Measurements from ENCODE around the gene UNC5A. TPM values are rescaled to one million over a fixed set of nuclear protein-coding genes. Genes with fewer than 3 reads are reported as not detected.

Gene UNC5A
- total RNA-seq, 1 donor from 2014 or later, result 1.6 TPM

DNA sequence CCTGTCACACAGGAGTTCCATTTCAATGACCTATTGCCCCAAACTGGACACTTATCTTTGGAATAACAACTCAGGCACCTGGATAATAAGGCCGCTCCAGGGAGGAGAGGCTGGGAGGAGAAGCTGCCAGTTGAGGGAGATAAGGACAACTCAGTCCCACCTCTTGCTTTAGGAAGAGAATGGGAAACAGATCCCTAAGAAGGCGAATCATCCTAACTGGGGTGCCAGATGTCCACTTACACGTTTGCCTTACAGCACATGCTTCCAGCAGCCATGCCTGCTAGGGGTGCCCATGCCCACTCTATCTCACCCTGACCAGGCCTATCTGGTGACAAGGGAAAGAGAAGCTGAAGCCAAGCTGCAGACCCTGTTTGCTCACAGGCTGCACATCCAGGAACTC is 82.3 kb downstream of the UNC5A start:
- DNase-seq (ENCODE audit: low read depth, low spot score), result no peak

DNA sequence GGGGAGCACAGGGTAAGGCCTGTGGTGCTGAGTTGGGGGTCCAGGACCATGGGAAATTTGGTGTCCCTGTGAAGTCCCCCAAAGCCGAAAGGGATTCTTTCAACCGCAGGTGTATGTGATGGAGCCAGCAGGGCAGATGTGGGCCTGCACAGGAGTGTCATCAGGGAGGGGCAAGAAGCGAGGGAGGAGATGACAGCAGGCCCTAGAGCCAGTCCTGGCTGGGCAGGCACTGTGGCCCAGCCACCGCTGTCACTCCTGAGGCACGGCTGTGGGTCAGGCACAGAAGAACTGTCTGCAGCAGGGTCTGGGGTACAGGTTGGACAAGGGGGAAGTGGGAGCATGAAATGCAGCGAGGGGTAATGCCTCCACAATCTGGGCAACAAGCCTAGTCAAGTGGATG is 83.9 kb downstream of the UNC5A start:
- DNase-seq (ENCODE audit: low read depth, low spot score), result no peak

DNA sequence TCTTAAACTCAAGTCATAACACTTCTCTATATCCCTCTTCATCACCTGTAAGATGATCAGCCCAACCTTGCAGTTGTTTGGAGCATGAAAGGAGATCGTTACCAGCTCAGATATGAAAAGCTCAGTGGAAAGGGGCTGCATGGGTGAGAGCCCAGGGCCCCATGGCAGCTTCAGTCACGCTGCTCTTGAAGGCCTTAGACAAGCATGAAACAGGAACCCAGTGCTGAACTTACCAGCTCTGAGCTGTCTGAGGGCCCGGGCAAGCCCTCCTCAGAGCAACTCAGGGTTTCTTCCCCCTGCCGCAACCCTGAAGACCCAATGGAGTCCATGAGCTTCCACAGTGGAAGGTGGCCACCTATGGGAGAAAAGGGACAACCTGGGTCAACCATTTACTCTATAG is 85.5 kb downstream of the UNC5A start:
- DNase-seq (ENCODE audit: low read depth, low spot score), result no peak

DNA sequence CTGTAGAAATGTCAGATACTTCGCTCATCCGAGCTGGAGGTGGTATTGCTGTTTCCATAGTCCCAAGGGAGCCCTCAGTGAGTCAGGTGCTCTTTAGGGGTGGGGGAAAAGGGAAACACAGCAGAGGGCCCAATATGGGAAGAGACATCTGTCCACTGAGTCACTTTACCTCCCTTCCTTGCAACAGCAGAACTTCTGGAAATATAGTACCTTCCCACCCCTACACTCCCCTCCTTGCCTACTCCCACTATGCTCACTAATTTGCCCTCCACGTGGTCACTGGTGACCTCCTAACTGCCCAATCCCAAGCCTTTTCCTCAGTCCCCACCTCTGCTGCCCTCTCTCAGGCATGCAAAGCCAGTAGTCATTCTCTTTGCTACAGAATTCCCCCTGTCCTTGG is 86.9 kb downstream of the UNC5A start:
- DNase-seq (ENCODE audit: low read depth, low spot score), result no peak

DNA sequence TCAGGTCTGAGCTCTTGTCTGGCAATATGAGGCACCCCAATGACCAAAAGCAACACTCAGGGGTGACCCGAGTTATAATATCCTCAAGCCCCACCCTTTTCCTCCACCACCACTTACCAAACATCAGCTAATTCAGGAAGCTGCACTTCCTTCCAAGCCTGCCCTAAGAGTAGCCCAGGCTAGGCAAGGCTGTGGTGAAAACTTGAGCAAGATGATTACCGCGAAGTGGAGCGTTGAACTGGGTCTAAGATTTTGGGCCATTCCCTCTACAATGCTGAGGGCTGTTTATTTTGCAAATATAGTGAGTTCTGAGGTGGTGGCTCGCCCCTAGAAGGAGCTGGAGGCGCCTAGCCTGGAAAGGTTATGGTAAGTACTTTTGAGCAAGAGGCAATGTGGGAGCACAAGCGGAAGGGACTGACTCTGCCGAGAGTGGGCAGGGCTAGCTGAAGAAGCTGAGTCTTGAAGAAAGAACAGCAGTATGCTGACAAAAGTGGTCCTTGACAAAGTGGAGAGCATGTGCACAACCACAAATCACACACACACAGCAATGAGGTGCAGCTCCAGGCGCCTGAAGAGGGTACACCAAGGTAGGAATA is 89.0 kb downstream of the UNC5A start, which contains the start of gene HK3:
TSS of gene HK3 (minus strand) at position 51 of the 596 bp plus-strand sequence. CDS start 3,187 bp downstream, outside the sequence.
- no peak for DNase-seq (ENCODE audit: low read depth, low spot score)

DNA sequence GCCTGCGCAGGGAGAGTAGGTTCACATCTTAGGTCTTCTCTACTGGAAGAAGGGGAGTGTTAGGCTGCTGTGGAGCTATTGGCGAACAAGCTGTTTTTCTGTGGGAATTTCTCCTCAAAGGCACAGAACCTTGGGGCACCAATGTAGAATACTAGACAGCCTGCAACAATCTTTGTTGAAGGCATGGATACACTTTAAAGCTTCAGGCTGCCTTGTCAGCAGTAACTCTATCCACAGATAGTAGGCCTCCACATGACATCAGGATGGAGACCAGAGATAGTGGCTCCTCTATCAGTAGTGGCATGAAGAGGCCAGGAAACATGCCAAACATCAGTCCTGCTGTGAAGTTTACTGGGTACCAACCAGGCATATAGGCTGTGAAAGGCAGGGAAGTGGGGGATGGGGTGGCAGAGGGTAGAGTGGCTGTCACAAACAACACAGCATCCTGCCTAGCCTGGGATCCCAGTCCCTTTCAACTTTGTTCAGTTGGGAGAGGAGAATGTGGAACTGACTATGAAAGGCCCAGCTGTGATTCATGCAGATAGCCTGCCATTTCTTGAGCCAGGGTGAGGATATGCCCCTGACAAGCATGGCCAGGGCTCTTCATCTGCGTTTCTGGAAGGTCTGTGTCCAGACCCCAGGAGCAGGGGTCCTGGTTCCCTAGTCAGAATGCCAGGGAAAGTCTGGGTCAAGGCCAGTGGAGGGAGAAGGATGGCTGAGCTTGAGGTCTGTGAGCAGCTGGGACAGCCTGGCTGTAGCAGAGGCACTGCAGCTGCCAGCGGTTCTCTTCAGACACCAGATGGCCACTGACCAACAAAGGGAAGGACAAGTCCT is 89.8 kb downstream of the UNC5A start:
- no peak for DNase-seq (ENCODE audit: low read depth, low spot score)

DNA sequence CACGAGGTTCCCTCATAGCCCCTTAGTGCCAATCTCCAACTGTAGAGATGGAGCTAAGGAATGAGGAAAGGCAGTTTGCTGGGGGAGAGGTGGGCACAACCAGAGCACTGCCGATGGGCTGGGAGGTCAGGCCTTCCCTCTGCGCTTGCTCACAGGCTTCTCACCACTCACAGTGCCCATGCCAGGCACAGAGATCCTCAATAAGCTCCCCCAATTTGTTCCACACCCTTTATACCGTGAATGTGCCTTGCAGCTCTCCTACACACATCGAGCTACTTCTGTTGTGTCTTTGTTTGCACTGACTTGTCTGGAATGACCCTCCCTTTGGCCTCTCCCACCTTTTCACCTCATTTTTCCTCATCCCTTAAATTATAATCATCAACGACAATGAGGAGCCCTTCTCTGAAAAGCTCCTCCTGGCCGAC is 90.4 kb downstream of the UNC5A start:
- no peak for DNase-seq (ENCODE audit: low read depth, low spot score)

DNA sequence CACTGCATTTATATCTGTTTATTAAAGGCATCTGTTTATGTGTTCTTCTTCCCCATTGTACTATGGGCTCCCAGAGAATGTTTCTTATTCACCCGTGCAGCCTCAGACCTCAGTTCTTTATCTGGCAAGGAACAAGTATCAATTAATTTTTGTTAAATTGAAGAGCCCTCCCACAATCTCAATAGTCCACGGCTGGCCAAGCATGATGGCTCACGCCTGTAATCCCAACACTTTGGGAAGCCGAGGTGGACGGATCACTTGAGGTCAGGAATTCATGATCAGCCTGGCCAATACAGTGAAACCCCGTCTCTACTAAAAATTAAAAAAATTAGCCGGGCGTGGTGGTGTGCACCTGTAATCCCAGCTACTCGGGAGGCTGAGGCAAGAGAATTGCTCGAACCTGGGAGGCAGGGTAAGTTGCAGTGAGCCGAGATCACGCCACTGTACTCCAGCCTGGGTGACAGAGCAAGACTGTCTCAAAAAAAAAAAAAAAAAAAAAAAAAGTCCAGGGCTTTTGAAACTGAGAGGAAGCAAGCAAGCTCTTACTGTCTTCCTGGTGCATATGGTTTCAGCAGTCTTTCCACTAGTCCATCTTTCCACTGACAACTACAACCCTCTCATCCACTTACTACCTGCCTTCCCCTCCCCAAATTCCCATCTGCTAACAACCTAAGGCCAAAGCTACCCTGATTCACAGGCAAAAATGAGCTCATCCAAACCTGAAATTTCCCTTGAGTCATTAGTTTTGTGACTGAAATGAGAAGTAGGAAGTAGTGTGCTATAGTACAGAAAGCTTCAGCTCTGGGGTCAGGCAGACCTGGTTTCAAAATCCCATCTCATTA is 91.1 kb downstream of the UNC5A start:
- DNase-seq (ENCODE audit: low read depth, low spot score), result no peak

DNA sequence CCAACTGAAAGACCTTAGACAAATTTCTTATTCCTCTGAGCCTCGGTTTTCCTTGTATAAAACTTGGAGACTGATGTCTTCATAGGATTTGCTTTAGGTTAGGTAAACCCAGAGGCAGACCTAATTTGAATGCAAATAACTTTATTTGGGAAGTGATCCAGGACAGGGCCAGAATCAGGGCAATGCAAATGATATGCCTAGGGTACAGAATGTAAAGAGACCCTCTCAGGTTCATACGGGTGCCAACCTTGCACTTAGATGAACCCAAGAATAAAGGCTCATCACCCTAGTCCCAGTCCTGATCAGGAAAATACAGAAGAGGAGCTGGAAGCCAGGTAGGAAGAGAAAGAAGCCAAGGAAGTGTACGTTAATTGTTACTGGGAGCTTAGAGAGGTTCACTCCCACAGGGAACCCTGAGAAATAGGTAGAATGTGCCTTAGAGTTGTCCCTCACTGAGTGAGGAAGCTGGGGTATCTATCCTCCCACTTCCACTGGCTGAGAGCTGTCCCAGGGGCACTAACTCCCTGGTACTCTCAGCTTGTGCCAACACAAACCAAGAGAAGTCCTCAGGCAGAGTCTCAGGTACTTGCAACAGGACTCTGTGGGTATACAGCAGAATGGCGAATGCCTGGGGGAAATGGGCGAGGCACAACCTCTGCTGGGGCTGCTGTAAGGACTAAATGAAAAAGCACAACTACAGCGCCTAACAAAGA is 91.9 kb downstream of the UNC5A start:
- no peak for DNase-seq (ENCODE audit: low read depth, low spot score)

DNA sequence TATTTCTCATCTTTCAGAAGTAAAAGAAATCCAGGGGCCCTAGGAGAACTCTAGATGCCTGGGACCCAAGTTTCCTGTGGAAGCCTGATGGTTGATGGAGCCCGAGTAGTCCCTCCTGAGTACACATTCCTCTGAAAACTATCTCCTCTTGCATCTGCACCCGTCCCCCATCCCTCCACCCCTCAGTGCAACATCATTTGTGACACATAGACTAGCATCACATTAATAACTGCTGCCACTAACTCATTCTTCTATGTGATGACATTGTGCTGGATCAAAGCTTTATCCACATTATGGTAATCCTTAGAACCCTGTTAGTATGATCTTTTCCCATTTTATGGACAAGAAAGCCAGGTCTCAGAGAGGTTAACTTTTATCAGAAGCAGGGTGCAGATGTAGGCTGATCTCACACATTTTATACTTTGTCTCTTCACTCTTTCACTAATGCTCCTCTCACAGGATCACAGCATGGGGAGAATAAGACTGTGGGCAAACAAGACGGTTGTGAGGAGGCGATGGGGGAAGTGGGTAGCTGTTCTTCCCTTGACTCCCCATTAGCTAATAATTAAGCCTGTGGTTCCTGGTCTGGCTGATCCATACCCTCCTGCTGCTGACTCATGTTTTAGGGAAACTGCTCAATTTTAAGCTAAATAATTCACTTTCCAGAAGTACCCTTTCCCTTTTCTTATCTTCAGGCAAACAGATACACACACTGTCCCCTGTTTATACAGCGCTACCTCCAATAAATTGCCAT is 92.7 kb downstream of the UNC5A start:
- no peak for DNase-seq (ENCODE audit: low read depth, low spot score)

DNA sequence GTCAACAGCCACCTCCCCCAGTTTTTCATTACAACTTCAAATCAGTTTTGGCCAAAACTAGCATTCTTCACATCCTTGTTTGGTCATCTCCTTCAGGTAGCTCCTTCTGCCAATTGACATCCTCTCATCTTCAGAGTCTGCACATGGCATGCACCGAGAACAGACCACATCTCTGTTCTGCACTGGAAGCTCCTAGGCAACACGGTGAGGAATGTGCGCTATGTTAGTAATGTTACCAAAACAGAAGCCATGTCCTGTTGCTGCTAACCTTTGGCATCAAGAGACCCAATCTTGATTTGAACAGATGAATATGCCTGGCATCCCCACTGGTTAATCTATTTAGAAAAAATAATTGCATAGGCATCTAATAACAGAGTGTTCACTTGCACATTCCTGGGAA is 93.9 kb downstream of the UNC5A start:
- no peak for DNase-seq (ENCODE audit: low read depth, low spot score)

DNA sequence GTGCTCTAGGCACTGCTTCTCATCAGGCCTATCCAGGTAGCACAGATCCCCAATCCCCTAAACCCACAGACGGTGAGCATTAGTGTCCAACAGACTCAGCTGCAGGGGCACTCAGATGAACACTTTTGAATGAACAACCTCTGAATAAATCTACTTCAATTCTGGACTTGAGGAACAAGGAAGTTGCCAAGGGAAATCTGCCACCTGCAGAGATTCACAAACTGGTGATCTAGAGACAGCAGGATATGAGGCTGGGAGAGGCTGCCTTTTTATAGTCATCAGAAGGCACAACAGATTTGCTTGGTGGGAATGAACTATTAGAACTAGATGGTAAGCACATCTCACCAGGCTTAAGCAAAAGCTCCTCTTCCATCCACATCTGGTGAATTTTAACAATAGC is 95.8 kb downstream of the UNC5A start:
- DNase-seq (ENCODE audit: low read depth, low spot score), result no peak

DNA sequence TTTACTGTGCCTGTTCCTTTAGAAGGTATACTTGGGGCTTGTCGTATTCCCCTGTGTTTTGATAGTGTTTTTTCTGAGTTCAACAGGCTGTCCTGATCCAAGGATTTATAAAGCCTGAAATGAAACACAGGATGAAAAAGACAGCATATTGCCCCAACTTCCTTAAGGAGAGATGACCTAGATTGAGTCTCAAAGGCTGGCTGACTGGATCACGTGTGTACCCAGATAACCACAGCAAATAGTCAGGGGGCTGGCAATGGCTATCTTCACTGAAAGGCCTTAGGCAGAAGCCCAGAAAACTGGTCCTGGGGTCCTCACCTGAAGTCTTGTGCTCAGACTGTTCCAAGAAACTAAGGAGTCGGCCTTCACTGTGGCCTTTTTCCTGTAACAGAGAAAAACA is 96.4 kb downstream of the UNC5A start:
- no peak for DNase-seq (ENCODE audit: low read depth, low spot score)

DNA sequence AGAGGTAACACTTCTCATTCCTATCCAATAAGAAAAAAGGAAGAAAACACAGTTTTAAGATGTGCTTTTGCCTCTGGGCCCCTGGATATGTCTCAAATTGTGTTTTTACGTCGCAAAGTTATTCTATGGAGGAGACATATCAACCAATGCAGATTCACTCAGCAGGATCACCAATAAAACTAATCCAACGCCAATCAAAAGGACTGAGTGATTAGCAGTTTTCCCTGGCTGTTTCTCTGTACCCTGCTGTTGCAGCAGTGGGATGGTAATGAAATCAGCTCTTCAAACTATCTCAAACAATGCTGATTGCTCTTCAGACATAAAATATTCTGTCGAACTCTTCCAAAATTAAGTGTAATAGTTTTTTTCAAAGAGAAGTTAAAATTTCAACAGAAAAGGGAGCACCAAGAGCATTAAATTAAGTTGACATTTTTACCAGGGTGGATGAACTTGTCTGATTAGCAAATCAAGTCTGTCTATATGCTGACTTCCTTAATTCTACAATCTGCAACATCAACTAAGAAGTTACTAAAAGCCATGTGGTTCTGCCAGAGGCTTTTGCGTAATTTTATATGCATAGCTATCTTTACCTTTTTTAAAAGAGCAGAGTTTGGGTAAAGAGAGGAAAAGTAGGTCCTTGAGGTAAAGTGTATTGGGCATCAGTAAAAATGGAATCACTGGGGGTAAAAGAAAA is 98.5 kb downstream of the UNC5A start:
- no peak for DNase-seq (ENCODE audit: low read depth, low spot score)

DNA sequence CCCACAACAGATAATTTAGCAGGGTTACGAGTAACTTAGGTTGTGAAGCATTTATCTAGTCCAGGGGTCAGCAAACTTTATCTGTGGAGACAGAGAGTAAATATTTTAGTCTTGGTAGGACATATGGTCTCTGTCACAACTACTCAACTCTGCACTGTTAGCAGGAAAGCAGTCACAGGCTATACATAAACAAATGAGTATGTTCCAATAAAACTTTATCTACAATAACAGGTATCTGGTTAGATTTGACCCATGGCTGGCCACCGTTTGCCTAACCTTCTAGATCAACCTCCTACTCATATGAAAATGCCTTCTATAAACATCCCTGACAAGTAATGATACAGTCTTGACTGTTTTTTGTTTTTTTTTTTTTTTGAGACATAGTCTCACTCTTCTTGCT is 101.8 kb downstream of the UNC5A start:
- no peak for DNase-seq (ENCODE audit: low read depth, low spot score)

DNA sequence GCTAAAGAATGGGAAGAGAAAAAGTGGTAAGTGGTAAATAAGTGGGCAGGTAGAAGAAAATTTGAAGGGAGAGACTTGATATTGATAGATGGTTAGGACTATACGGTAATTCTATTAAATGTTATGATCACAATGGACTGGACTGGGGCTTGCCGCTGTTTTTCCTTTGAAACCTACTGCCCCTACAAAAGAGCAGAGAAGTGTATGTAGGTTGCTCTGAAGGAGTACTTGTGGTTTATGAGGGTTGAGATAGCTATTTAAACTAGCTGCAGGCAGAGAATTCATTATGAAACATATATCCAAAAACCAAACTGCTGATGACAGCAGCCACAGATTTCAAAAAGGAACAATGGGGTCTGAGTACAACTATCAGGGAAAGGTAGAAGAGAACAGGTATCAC is 105.5 kb downstream of the UNC5A start:
- DNase-seq (ENCODE audit: low read depth, low spot score), result no peak

DNA sequence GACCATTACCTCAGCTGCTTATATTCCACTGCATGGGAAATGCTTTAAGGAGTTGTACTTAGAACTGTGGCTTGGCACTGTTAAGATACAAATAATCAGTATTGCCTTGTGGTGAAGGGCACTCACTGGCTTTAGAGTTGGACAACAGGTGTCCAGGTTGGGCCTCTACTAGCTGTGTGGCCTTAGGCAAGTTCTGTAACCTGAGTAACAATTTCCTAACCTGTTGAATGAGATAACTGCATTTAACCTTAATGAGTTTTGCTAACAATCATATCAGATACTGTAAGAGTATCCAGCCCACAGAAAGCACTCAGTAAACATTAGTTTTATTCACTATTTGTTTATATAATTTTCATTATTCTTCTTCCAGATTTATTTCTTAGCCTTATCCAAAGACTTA is 106.0 kb downstream of the UNC5A start:
- no peak for DNase-seq (ENCODE audit: low read depth, low spot score)

DNA sequence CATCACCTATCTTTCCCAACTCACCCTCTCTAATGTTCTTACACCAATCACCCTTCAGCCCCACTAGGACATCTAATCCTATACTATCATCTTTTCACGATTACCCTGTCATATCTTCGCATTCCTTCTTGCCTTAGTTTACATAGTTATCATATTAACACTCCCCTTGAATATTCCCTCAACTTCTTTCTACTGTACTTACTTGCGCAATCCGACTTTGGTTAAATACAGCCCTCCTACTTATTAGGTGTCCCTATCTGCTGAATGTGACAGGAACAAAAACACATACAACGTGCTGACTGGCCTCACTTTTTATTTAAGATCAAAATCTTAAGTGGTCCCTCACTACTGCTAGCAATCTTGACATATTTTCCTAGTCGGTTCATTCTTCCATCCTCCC is 108.3 kb downstream of the UNC5A start:
- no peak for DNase-seq (ENCODE audit: low read depth, low spot score)

DNA sequence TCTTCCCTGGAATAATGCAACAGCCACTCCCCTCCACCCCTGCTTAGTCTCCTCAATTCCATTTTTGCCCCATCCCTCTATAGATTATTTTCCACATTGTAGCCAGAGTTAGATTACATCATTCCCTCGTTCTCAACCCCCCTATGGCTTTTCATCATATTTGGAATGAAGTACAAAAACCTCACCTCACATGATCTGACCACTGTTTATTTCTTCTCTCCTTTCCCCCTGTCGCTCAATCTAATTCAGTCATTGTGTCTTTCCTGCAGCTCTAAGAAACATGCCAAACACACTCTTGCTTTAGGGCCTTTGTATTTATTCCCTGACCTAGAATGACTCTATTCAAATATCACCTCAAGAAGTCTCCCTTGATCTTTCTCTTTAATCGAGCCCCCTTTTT is 111.4 kb downstream of the UNC5A start:
- DNase-seq (ENCODE audit: low read depth, low spot score), result no peak

DNA sequence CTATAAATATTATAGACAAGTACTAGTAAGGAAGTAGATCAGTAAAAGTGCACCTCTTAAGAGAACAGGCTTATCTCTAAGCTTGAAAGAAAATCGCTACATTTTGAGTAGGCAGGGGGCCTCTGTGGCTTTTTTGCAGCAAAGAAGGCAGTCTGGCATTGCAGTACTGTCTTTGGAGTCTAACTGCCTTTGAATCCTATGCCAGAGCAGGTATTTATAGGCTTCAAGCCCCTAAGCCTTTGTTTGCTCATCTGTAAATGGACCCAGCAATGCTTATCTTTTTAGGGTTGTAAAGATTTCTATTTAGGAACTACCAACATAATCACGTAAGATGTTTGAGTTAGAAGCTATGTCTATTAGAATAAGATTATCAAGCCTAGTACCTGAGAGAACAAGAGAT is 112.5 kb downstream of the UNC5A start:
- DNase-seq (ENCODE audit: low read depth, low spot score), result no peak
